ENCODE measurements around the gene SCG5.

SCG5 gene

DNA sequence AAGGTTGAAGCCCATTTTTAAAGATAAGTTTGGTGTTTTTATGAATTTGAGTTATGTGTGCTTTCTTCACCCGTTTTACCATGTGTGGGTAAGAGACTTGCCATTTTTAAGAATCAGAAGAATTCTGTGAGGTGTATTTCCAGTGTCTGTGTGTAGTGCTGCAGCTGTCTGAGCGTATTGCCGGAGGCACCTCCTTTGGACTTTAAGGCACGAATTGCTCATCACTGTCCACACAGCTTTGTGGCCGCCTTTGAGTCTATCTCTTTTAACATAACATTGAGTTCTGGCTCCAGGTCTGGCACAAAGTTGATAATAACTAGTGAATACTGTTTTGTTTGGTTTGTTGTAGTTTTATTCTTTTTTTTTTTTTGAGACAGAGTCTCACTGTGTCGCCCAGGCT is 25.8 kb downstream of the SCG5 start:
- DNase-seq (ENCODE audit: low read depth) = no peak
- TF ChIP-seq, protein P1, sequence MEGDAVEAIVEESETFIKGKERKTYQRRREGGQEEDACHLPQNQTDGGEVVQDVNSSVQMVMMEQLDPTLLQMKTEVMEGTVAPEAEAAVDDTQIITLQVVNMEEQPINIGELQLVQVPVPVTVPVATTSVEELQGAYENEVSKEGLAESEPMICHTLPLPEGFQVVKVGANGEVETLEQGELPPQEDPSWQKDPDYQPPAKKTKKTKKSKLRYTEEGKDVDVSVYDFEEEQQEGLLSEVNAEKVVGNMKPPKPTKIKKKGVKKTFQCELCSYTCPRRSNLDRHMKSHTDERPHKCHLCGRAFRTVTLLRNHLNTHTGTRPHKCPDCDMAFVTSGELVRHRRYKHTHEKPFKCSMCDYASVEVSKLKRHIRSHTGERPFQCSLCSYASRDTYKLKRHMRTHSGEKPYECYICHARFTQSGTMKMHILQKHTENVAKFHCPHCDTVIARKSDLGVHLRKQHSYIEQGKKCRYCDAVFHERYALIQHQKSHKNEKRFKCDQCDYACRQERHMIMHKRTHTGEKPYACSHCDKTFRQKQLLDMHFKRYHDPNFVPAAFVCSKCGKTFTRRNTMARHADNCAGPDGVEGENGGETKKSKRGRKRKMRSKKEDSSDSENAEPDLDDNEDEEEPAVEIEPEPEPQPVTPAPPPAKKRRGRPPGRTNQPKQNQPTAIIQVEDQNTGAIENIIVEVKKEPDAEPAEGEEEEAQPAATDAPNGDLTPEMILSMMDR (conservative IDR thresholded peaks at IDR 0.05; ENCODE audit: low read depth, low read length) = no peak
- no peak overlapping the region for H3K4me3 ChIP-seq (ENCODE audit: low read length)

DNA sequence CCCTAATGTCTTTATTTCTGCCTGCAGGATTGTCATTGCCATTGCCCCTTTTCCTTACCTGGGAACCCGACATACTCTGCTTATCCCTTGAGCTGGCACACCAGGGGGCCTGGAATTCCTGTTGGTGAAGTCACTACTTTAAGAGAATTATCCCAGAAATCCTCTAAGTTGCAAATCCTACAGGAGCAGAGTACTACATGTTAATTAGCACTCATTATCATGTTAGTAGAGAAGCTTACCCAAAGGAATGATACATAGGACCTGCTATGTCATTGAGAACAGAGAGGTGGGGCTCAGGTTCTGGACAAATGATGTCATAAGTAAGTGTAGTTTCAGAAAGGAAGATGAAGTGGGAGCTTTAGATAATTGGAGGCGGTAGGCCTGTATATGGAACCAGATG is 27.4 kb downstream of the SCG5 start:
- H3K4me3 ChIP-seq (ENCODE audit: low read length) = no peak overlapping the region
- TF ChIP-seq, protein P1 (conservative IDR thresholded peaks at IDR 0.05; ENCODE audit: low read depth, low read length) = no peak
- DNase-seq (ENCODE audit: low read depth) = no peak

DNA sequence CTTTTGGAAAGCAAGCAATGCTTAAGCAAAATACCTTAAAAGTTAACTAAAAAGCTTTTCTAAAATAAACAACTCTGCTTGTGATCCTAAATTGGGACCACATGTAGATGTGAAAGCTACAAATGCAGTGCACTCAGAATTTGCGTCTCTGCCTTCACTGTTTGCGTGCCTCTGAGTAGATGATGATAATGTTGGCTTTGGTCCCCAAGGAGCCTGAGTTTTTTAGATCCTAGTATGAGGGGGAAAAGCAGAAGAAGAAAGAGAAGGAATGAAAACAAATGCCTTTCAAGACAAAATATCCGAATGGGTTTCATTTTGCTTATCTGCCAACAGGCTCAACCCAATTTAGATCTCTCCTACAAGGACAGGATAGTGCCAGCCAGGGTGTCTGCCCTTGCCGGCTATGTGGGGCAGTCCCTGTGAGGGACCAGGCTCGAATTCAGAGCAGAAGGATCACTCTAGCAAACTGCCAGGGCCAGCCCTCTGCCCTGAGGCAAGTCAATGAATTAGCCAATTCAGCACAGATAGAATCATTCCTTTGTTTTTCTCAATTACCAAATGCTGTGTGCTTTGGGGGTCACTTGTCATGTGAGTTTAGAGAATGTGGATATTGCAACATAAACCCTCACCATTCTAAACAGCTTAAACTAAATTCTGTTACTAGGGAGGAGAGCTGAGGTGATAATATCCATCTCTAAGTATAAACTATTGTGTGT is 28.5 kb downstream of the SCG5 start:
- H3K4me3 ChIP-seq (ENCODE audit: low read length) = no peak overlapping the region
- peak; percentile 61 for DNase-seq (ENCODE audit: low read depth)
- TF ChIP-seq, protein P1 (conservative IDR thresholded peaks at IDR 0.05; ENCODE audit: low read depth, low read length) = no peak

DNA sequence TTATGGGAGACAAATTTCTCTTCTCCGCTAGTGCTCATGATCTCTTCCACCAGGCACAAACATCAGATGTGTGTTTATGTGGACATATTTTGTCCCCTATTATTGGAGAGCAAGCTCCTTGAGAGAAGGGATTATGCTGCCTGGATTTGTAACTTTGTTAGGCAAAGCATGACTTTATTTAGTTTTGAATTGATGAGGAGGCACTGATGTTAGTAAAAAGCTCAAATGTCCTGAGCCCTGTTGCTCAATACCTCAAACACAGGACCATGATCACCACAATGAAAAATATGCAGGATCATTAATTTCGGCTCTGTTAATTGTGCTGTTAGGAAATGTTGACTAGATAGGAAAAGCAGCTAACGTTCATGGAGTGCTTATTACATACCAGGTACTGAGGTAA is 29.1 kb downstream of the SCG5 start:
- no peak overlapping the region for H3K4me3 ChIP-seq (ENCODE audit: low read length)
- TF ChIP-seq, protein P1 (conservative IDR thresholded peaks at IDR 0.05; ENCODE audit: low read depth, low read length) = no peak
- DNase-seq (ENCODE audit: low read depth) = no peak

DNA sequence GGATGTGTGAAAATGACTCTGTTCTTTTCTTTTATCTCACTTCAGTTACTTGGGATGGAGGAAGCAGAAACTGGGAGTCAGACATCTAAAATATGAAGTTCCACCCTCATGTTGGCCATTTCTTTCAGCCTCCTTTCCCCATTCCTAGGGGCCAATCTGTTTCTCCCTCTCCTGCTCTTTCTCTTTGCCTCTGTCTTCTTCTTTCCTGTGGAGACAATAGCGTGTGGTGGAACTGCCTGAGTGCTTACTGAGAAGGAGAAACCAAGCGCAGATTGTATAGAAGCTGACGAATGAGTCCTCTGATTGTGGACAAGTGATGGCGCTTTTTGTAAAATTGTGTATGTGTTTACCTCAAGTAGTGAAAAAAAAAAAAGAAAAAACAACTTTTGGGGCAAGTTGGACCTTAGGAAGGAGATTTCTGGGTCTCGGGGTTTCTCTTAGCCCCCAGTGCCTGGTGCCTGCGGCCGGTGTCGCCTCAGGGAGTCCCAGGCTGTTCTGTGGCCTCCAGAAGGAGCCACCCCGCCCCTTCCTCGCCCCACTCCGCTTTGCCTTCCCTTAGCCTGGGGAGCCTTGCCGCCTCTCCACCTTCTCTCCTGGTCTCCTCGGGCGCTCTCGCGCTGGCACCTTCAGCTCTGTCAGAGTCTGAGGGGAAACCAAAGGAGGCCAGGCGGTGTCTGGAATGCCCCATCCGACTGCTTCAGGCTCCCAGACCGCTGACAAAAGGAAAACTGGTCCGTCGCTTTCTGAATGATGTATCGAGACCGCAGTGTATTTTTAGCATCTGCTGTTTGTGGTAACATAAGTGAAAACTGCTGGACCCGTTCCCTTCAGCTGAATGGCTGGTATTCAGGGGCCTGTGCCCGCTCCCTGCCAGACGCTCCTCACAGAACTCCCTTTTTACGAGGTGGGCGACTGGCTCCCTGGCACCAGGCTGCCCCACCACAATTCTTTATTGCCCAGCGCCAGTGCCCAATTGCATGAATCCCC is 30.1 kb downstream of the SCG5 start:
- no peak for DNase-seq (ENCODE audit: low read depth)

DNA sequence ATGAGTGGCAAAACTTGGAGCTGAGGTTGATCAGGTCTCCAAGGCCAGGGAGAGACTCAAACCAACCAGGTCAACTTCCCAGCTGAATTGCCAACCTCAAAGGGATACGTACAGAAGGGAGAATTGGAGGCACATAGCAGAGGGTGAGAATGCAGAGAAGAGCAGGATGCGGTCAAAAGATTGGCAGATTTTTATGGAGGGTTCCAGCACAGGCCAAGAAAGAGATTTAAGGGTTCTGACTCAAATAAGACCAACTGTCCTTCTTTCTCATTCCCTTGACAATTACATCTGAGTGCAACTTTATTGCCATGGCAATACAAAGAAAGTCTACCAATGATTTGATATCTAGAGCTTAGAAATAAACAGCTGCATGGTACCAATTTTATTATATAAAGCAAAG is 33.2 kb downstream of the SCG5 start:
- TF ChIP-seq, protein P1 (conservative IDR thresholded peaks at IDR 0.05; ENCODE audit: low read depth, low read length) = no peak

More for the DNA sequence above, 30.1 kb downstream of the SCG5 start:
- TF ChIP-seq, protein P1 (conservative IDR thresholded peaks at IDR 0.05; ENCODE audit: low read depth, low read length) = no peak
- H3K4me3 ChIP-seq (ENCODE audit: low read length) = no peak overlapping the region

More for the DNA sequence above, 33.2 kb downstream of the SCG5 start:
- DNase-seq (ENCODE audit: low read depth) = no peak
- no peak overlapping the region for H3K4me3 ChIP-seq (ENCODE audit: low read length)

Data from retinal pigment epithelial cell (primary cell).